PC-3 (cell line): ENCODE data around the gene USP50. TPM values are rescaled to one million over a fixed set of nuclear protein-coding genes. Genes with fewer than 3 reads are reported as not detected.

Experiments used
- ATAC-seq: fragments of 200-7000 bp; cut with Tn5 transposase; 2 replicates; pipeline ENCODE4 v1.9.1; 2020; ENCODE audit warnings: mild to moderate bottlenecking, moderate library complexity
- BruUV-seq: library from RNA; stranded (reverse); fragments of 400-500 nt; replicated peaks from 2 replicates; lab custom pipeline; 2021; lab: Mats Ljungman, UMichigan
- CTCF ChIA-PET: fragments of 300-600 bp; sonication (Branson Sonifier 250); formaldehyde crosslinking; loops from one replicate; lab custom pipeline; 2022; ENCODE audit warnings: antibody characterized with exemption; lab: Charles Lee
- POLR2A ChIA-PET: fragments of 300-600 bp; sonication (Branson Sonifier 250); formaldehyde crosslinking; loops from one replicate; lab custom pipeline; 2022; ENCODE audit warnings: antibody characterized with exemption; ENCODE audit not compliant: unreplicated experiment; lab: Charles Lee
- DNase-seq: peaks from one replicate; pipeline ENCODE4 v3.0.0-alpha.2; 2015
- H2AFZ ChIP-seq: fragments of 300-600 bp; sonication (generic); 2 replicates; pipeline ENCODE4 v1.6.0; 2016; ENCODE audit warnings: antibody characterized with exemption, low read length
- H3F3A ChIP-seq: fragments of 300-600 bp; sonication (generic); one replicate; pipeline ENCODE4 v1.6.0; 2017; ENCODE audit warnings: antibody characterized with exemption, low read length, control low read depth, mild to moderate bottlenecking; ENCODE audit not compliant: unreplicated experiment
- H3K27ac ChIP-seq: fragments of 300-600 bp; sonication (generic); 2 replicates; pipeline ENCODE4 v1.5.1; 2016; ENCODE audit warnings: mild to moderate bottlenecking, low read length
- H3K27me3 ChIP-seq: fragments of 300-600 bp; sonication (generic); 2 replicates; pipeline ENCODE4 v1.6.1; 2016; ENCODE audit warnings: low read length, mixed read lengths
- H3K36me3 ChIP-seq: fragments of 300-600 bp; sonication (generic); 2 replicates; pipeline ENCODE4 v1.6.1; 2016; ENCODE audit warnings: low read depth, mixed run types, low read length, mixed read lengths
- H3K4me1 ChIP-seq: fragments of 300-600 bp; sonication (generic); 2 replicates; pipeline ENCODE4 v1.5.1; 2016; ENCODE audit warnings: low read length; ENCODE audit not compliant: insufficient read depth
- H3K4me2 ChIP-seq: fragments of 300-600 bp; sonication (generic); 2 replicates; pipeline ENCODE4 v1.6.0; 2016; ENCODE audit warnings: low read length
- H3K4me3 ChIP-seq: fragments of 300-600 bp; sonication (generic); 2 replicates; pipeline ENCODE4 v1.5.1; 2016; ENCODE audit warnings: mild to moderate bottlenecking, low read length, mixed read lengths
- H3K79me2 ChIP-seq: fragments of 300-600 bp; sonication (generic); 2 replicates; pipeline ENCODE4 v1.6.1; 2017; ENCODE audit warnings: low read length, mixed read lengths
- H3K9ac ChIP-seq: fragments of 300-600 bp; sonication (generic); 2 replicates; pipeline ENCODE4 v1.6.0; 2016; ENCODE audit warnings: mild to moderate bottlenecking, low read length
- H3K9me2 ChIP-seq: fragments of 300-600 bp; sonication (generic); replicated peaks from 2 replicates; pipeline ENCODE4 v1.6.1; 2016; ENCODE audit warnings: mixed run types, low read length, mixed read lengths
- H3K9me3 ChIP-seq: fragments of 300-600 bp; sonication (generic); 2 replicates; pipeline ENCODE4 v1.6.1; 2016; ENCODE audit warnings: low read length, mixed read lengths
- H4K20me1 ChIP-seq: fragments of 300-600 bp; sonication (generic); 2 replicates; pipeline ENCODE4 v1.6.1; 2016; ENCODE audit warnings: low read length, mixed read lengths
- EZH2 ChIP-seq: fragments of 300-600 bp; sonication (generic); IDR thresholded peaks from one replicate; pipeline ENCODE4 v1.6.1; 2017; ENCODE audit warnings: antibody characterized with exemption, mild to moderate bottlenecking, low read length; ENCODE audit not compliant: unreplicated experiment
- EZH2phosphoT487 ChIP-seq: fragments of 300-600 bp; sonication (generic); IDR thresholded peaks from 2 replicates; pipeline ENCODE4 v1.6.1; 2018; ENCODE audit warnings: mild to moderate bottlenecking, antibody characterized with exemption, low read length, borderline replicate concordance
- intact Hi-C: fragments of 100-400 bp; cut with micrococcal nuclease; formaldehyde crosslinking; loops from 2 replicates; pipeline ENCODE4 v1.9.0; 2023
- total RNA-seq: library from RNA; depleted of rRNA; stranded (reverse); fragments of >200 nt; gene quantifications from 2 replicates; pipeline ENCODE4 v1.2.3, GENCODE V29; 2014
- TF ChIP-seq, protein P1 (sequence below): fragments of 300-600 bp; sonication (generic); conservative IDR thresholded peaks from 2 replicates; pipeline ENCODE4 v1.5.1; 2017; ENCODE audit warnings: antibody characterized with exemption, low read depth, mild to moderate bottlenecking, low read length

The USP50 gene
- total RNA-seq, 1 experiment from 2014 or later, result not detected

DNA sequence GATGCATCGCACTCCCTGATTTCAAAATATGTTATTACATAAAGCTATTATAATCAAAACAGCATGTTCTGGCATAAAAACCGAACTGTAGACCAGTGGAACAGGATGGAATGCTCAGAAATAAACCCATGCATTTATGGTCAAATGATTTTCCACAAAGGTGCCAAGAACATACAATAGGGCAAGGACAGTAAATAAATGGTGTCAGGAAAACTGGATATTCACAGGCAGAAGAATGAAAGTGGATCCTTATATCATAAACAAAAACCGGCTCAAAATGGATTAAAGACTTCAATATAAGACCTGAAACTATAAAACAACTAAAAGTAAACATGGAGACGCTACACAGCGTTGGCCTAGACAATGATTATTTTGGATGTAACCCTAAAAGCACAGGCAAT is 22.6 kb downstream of the USP50 start:
- H3K36me3 ChIP-seq, result no peaks in the 10 kb centered on the region
- no peak overlapping the region for H2AFZ ChIP-seq
- no peak overlapping the region for H3K4me3 ChIP-seq
- POLR2A ChIA-PET, result no interaction called here
- no peaks in the 10 kb centered on the region for H3K9me3 ChIP-seq
- intact Hi-C loops, result no loop called here
- no peak overlapping the region for H3K4me2 ChIP-seq
- no peaks in the 10 kb centered on the region for H3K9me2 ChIP-seq
- no peak overlapping the region for H3K27ac ChIP-seq
- no peak for ATAC-seq
- no peaks in the 10 kb centered on the region for H3K27me3 ChIP-seq
- H3K79me2 ChIP-seq, result no peaks in the 10 kb centered on the region
- CTCF ChIA-PET, result no interaction called here
- no peak for TF ChIP-seq EZH2
- TF ChIP-seq EZH2phosphoT487, result no peak
- TF ChIP-seq, protein P1, sequence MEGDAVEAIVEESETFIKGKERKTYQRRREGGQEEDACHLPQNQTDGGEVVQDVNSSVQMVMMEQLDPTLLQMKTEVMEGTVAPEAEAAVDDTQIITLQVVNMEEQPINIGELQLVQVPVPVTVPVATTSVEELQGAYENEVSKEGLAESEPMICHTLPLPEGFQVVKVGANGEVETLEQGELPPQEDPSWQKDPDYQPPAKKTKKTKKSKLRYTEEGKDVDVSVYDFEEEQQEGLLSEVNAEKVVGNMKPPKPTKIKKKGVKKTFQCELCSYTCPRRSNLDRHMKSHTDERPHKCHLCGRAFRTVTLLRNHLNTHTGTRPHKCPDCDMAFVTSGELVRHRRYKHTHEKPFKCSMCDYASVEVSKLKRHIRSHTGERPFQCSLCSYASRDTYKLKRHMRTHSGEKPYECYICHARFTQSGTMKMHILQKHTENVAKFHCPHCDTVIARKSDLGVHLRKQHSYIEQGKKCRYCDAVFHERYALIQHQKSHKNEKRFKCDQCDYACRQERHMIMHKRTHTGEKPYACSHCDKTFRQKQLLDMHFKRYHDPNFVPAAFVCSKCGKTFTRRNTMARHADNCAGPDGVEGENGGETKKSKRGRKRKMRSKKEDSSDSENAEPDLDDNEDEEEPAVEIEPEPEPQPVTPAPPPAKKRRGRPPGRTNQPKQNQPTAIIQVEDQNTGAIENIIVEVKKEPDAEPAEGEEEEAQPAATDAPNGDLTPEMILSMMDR, result no peak
- no peaks in the 10 kb centered on the region for H4K20me1 ChIP-seq
- no peaks in the 10 kb centered on the region for H3K4me1 ChIP-seq
- DNase-seq, result no peak
- no peaks in the 10 kb centered on the region for H3F3A ChIP-seq
- no peak overlapping the region for H3K9ac ChIP-seq
- BruUV-seq, result no TSS peak

DNA sequence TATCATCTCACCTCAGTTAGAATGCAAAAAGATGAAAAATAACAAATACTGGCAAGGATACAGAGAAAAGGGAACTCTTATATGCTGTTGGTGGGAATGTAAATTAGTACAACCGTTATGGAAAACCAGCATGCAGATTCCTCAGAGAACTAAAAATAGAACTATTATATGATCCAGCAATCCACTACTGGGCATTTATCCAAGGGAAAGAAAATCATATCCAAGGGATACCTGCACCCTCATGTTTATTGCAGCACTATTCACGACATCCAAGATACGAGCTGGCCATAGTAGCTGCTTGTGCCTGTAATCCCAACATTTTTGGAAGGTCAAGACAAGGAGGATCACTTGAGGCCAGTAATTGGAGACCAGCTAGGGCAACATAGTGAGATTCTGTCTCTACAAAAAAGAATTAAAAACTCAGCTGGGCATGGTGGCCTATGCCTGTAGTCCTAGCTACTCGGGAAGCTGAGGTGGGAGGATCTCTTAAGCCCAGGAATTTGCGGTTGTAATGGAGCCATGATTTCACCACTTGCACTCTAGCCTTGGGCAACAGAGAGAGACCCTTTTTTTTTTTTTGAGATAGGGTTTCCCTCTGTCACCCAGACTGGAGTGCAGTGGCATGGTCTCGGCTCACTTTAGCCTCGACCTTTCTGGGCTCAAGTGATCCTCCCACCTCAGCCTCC is 26.6 kb downstream of the USP50 start:
- intact Hi-C loops, result no loop called here

DNA sequence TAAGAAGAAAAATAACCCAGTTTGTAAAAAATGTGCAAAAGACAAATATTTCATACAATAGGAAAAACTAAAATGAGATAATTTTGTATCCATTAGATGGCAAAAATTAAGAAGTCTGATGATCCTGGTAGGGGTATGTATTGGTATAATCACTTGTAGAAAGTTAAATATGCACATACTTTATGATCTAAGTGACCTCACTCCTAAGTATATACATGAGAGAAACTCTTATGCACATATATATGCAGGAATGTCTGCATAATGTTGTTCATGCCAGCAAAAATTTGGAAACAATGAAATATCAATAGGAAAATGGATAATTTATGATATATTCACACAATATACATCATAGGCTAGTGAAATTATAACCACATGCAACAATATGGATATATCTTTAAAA is 33.5 kb downstream of the USP50 start:
- H3K79me2 ChIP-seq, result no peaks in the 10 kb centered on the region
- no peak for TF ChIP-seq EZH2
- TF ChIP-seq, protein P1, result no peak
- no peak for TF ChIP-seq EZH2phosphoT487
- no peak overlapping the region for H3K9ac ChIP-seq
- no peak overlapping the region for H3K27ac ChIP-seq
- intact Hi-C loops, result no loop called here
- ATAC-seq (no peak), DNase-seq (no peak)
- no peaks in the 10 kb centered on the region for H3K27me3 ChIP-seq
- no peak overlapping the region for H3K4me2 ChIP-seq
- H3K9me3 ChIP-seq, result no peaks in the 10 kb centered on the region
- BruUV-seq, result no TSS peak
- H2AFZ ChIP-seq, result no peak overlapping the region
- H3K36me3 ChIP-seq, result no peaks in the 10 kb centered on the region
- ChIA-PET POLR2A (no interaction called here), CTCF (no interaction called here)
- no peaks in the 10 kb centered on the region for H3K9me2 ChIP-seq
- no peaks in the 10 kb centered on the region for H3K4me1 ChIP-seq
- no peaks in the 10 kb centered on the region for H3F3A ChIP-seq
- H4K20me1 ChIP-seq, result no peaks in the 10 kb centered on the region
- no peak overlapping the region for H3K4me3 ChIP-seq

More for the DNA sequence above, 26.6 kb downstream of the USP50 start:
- no peak for ATAC-seq
- Histone ChIP-seq H3K27ac (no peak overlapping the region), H3K4me1 (no peaks in the 10 kb centered on the region), H3F3A (no peaks in the 10 kb centered on the region), H3K9me2 (no peaks in the 10 kb centered on the region), H3K9me3 (no peaks in the 10 kb centered on the region), H3K27me3 (no peaks in the 10 kb centered on the region), H3K79me2 (no peaks in the 10 kb centered on the region), H2AFZ (no peak overlapping the region), H3K4me2 (no peak overlapping the region), H3K36me3 (no peaks in the 10 kb centered on the region), H3K4me3 (no peak overlapping the region), H3K9ac (no peak overlapping the region), H4K20me1 (no peaks in the 10 kb centered on the region)
- BruUV-seq, result no TSS peak
- no peak for DNase-seq
- CTCF ChIA-PET, result no interaction called here
- POLR2A ChIA-PET, result no interaction called here
- TF ChIP-seq, protein P1, result no peak
- no peak for TF ChIP-seq EZH2phosphoT487
- no peak for TF ChIP-seq EZH2
